ENCODE data around the gene CADPS. TPM values are rescaled to one million over a fixed set of nuclear protein-coding genes. Genes with fewer than 3 reads are reported as not detected.

Gene CADPS
- total RNA-seq, 1 experiment from 2014 or later, result not detected

DNA sequence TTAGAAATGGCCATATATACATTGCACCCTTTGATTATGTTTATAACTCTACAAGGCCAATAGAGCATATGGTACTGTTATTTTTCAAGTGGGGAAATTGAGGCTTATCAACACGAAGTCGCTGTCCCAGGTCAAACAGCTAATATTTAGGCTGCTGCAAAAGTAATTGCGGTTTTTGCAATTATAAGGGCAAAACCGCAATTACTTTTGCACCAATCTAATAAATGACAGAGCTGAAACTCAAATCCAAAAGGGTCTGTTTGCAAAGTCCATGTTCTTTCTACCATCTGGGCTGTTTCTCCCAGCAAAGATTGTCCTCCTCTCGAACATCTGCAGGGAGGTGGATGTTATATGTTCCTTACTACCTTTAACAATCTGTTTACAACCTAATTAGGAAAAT lies 147.2 kb downstream of the CADPS start:
- no TSS peak for BruUV-seq (replicated peaks)
- no peaks in the 10 kb centered on the region for H3K27me3 Mint-ChIP-seq (ENCODE audit: unreplicated experiment)
- CTCF ChIA-PET, result interaction anchor here (1.2 kb wide), 1 partner anchor 103 kb away, joined by 8 read pairs; no protein-coding TSS in a partner anchor
- no peaks in the 10 kb centered on the region for H3K9me3 Mint-ChIP-seq (ENCODE audit: low read depth, unreplicated experiment)
- no peak overlapping the region for H3K27ac Mint-ChIP-seq (ENCODE audit: unreplicated experiment)
- no peak for DNase-seq
- TF ChIP-seq, protein P1, sequence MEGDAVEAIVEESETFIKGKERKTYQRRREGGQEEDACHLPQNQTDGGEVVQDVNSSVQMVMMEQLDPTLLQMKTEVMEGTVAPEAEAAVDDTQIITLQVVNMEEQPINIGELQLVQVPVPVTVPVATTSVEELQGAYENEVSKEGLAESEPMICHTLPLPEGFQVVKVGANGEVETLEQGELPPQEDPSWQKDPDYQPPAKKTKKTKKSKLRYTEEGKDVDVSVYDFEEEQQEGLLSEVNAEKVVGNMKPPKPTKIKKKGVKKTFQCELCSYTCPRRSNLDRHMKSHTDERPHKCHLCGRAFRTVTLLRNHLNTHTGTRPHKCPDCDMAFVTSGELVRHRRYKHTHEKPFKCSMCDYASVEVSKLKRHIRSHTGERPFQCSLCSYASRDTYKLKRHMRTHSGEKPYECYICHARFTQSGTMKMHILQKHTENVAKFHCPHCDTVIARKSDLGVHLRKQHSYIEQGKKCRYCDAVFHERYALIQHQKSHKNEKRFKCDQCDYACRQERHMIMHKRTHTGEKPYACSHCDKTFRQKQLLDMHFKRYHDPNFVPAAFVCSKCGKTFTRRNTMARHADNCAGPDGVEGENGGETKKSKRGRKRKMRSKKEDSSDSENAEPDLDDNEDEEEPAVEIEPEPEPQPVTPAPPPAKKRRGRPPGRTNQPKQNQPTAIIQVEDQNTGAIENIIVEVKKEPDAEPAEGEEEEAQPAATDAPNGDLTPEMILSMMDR (IDR thresholded peaks at IDR 0.05; ENCODE audit: unreplicated experiment), result no peak
- H3K4me1 Mint-ChIP-seq (ENCODE audit: low read depth, unreplicated experiment), result no peaks in the 10 kb centered on the region
- intact Hi-C loops (cut with micrococcal nuclease; ENCODE audit: unreplicated experiment), result no loop called here
- no peaks in the 10 kb centered on the region for H3K36me3 Mint-ChIP-seq (ENCODE audit: insufficient read depth, unreplicated experiment)
- no peak overlapping the region for H3K4me3 Mint-ChIP-seq (ENCODE audit: low read depth, unreplicated experiment)

DNA sequence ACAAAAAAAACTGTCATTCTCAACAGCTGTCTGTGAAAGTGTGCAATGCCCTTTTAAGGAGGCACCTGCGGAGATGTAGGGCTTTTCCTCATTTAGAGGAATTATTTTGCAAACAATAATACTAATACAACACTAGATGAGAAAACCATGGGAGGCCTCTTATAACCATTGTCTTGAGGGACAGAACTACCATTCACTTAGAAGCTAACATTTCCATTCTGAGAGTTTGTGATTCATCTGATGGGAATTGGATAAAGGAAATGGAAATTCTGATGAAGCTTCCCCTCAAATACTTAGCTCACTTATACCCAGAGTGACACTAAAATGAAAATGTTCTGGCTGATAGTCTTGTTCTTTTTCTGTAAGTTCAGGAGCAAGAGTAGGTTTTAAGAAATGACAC lies 147.7 kb downstream of the CADPS start:
- no peaks in the 10 kb centered on the region for H3K36me3 Mint-ChIP-seq (ENCODE audit: insufficient read depth, unreplicated experiment)
- intact Hi-C loops (cut with micrococcal nuclease; ENCODE audit: unreplicated experiment), result no loop called here
- H3K27ac Mint-ChIP-seq (ENCODE audit: unreplicated experiment), result no peak overlapping the region
- no peaks in the 10 kb centered on the region for H3K4me1 Mint-ChIP-seq (ENCODE audit: low read depth, unreplicated experiment)
- DNase-seq, result no peak
- BruUV-seq (replicated peaks), result no TSS peak
- no peak overlapping the region for H3K4me3 Mint-ChIP-seq (ENCODE audit: low read depth, unreplicated experiment)
- CTCF ChIA-PET, result interaction anchor here (1.2 kb wide), 1 partner anchor 103 kb away, joined by 8 read pairs; no protein-coding TSS in a partner anchor
- TF ChIP-seq, protein P1 (IDR thresholded peaks at IDR 0.05; ENCODE audit: unreplicated experiment), result no peak
- no peaks in the 10 kb centered on the region for H3K9me3 Mint-ChIP-seq (ENCODE audit: low read depth, unreplicated experiment)
- H3K27me3 Mint-ChIP-seq (ENCODE audit: unreplicated experiment), result no peaks in the 10 kb centered on the region

DNA sequence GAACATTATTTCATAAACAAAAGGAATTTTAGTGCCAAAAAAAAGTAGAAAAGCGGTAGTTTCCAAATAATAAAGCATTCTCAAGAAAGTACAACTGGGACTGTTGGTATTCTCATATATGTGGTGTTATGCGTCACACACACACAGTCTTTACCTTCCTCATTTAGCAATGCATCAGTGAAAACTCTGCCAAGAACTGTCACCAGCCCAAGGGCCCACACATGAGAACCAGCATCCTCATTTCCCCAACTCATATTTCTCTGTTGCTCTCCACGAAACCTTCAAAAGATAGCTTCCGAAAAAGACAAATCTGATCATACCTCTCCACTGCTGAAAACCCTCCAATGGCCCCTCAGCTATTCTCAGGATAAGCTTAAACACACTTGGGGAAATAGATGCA lies 150.7 kb downstream of the CADPS start:
- TF ChIP-seq, protein P1 (IDR thresholded peaks at IDR 0.05; ENCODE audit: unreplicated experiment), result no peak
- Mint-ChIP-seq H3K4me3 (ENCODE audit: low read depth, unreplicated experiment) (no peak overlapping the region), H3K36me3 (ENCODE audit: insufficient read depth, unreplicated experiment) (no peaks in the 10 kb centered on the region), H3K27ac (ENCODE audit: unreplicated experiment) (no peak overlapping the region), H3K9me3 (ENCODE audit: low read depth, unreplicated experiment) (no peaks in the 10 kb centered on the region), H3K27me3 (ENCODE audit: unreplicated experiment) (no peaks in the 10 kb centered on the region), H3K4me1 (ENCODE audit: low read depth, unreplicated experiment) (no peaks in the 10 kb centered on the region)
- DNase-seq, result no peak
- BruUV-seq (replicated peaks), result no TSS peak
- CTCF ChIA-PET, result no interaction called here
- intact Hi-C loops (cut with micrococcal nuclease; ENCODE audit: unreplicated experiment), result no loop called here

DNA sequence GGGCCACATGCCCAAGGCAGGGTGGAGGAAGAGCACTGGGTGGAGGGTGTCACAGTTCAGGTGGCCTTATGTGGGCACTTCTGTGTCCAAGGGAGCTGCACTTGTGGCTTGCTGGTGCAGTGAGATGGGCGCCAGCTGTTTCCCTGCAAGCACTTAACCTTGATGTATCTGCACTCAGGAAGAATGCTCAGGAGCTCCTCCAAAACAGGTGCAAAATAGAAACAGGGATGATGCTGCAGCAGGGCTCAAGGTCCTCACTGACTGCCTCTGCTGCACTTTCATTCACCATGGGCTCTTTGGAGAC lies 151.3 kb downstream of the CADPS start:
- Mint-ChIP-seq H3K4me1 (ENCODE audit: low read depth, unreplicated experiment) (no peaks in the 10 kb centered on the region), H3K27ac (ENCODE audit: unreplicated experiment) (no peak overlapping the region), H3K27me3 (ENCODE audit: unreplicated experiment) (no peaks in the 10 kb centered on the region), H3K9me3 (ENCODE audit: low read depth, unreplicated experiment) (no peaks in the 10 kb centered on the region), H3K36me3 (ENCODE audit: insufficient read depth, unreplicated experiment) (no peaks in the 10 kb centered on the region), H3K4me3 (ENCODE audit: low read depth, unreplicated experiment) (no peak overlapping the region)
- DNase-seq, result no peak
- BruUV-seq (replicated peaks), result no TSS peak
- intact Hi-C loops (cut with micrococcal nuclease; ENCODE audit: unreplicated experiment), result no loop called here
- TF ChIP-seq, protein P1 (IDR thresholded peaks at IDR 0.05; ENCODE audit: unreplicated experiment), result no peak
- CTCF ChIA-PET, result interaction anchor here (0.6 kb wide), 1 partner anchor 8 kb away, joined by 5 read pairs; no protein-coding TSS in a partner anchor
